ENCODE data around the gene SLC66A3.

DNA sequence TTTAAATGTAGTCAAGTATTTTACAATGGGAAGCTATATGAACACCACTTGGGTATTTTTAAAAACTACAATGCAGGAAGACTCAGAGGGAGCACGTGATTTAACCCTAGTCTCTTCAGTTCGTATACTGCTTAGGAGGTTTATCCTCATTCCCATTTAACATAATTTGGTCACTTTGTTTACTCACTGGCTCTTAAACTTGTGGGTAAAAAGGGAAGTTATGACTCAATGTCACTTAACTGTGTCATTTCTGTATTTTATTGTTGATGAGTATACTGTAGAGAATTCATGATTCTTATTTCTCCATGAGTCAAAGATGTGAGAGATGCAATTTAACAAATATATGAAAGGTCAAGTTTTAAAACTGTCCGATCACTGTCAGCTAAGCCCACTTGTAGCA is 48.2 kb downstream of the SLC66A3 start:
- TF ChIP-seq CTCF (IDR thresholded peaks at IDR 0.05) (no peak), POLR2A (IDR thresholded peaks at IDR 0.05) (no peak)

All from breast epithelium (tissue), 3 donors.